B cell (primary cell): ENCODE results near the gene RER1. TPM values are rescaled to one million over a fixed set of nuclear protein-coding genes. Genes with fewer than 3 reads are reported as not detected.

Source experiments
- ATAC-seq: fragments of 200-7000 bp; cut with Tn5 transposase; one replicate; pipeline ENCODE4 v1.10.0; 2021; ENCODE audit warnings: low read depth, mild to moderate bottlenecking, moderate number of reproducible peaks, moderate library complexity
- CTCF ChIA-PET: fragments of 350-600 bp; sonication (Branson Sonifier 250); formaldehyde crosslinking; loops from one replicate; lab custom pipeline; 2021; ENCODE audit warnings: antibody characterized with exemption, inconsistent platforms; lab: Charles Lee
- POLR2A ChIA-PET: fragments of 350-600 bp; sonication (Branson Sonifier 250); formaldehyde crosslinking; loops from one replicate; lab custom pipeline; 2021; ENCODE audit warnings: antibody characterized with exemption; lab: Charles Lee
- DNase-seq: peaks from one replicate; pipeline ENCODE4 v3.0.0; 2013
- H2AFZ ChIP-seq: 2 replicates; pipeline ENCODE4 v1.6.1; 2012; ENCODE audit warnings: mild to moderate bottlenecking, low read depth, low read length; ENCODE audit not compliant: insufficient read depth, poor library complexity, severe bottlenecking
- H3K27ac ChIP-seq, 2 donors: 1 replicate in 1 of 2; 2 replicates in 1 of 2; pipeline ENCODE4 v1.5.1; 2012 to 2013; ENCODE audit warnings: low read length in 2 of 2, mild to moderate bottlenecking in 2 of 2, moderate library complexity in 1 of 2
- H3K27me3 ChIP-seq, 4 experiments: fragments of 200-600 bp in 1 of 4; sonication (generic) in 1 of 4; replicated peaks in 1 of 4; 1 replicate in 2 of 4; 2 replicates in 2 of 4; pipeline versions ENCODE4 v1.6.1 to v1.7.0; 2013 to 2016; ENCODE audit warnings: low read length in 3 of 4, mild to moderate bottlenecking in 2 of 4, mixed read lengths in 1 of 4, moderate library complexity in 1 of 4; ENCODE audit not compliant: insufficient read depth in 4 of 4, control insufficient read depth in 3 of 4; ENCODE audit errors: control extremely low read depth in 1 of 4
- H3K36me3 ChIP-seq, 2 experiments: replicated peaks in 1 of 2; 1 replicate in 1 of 2; 2 replicates in 1 of 2; pipeline versions ENCODE4 v1.6.1 to v1.7.1; 2013; ENCODE audit warnings: low read length in 1 of 2; ENCODE audit not compliant: insufficient read depth in 2 of 2, control insufficient read depth in 1 of 2; ENCODE audit errors: control extremely low read depth in 1 of 2, extremely low read depth in 1 of 2
- H3K4me1 ChIP-seq, 2 donors: fragments of 200-600 bp in 1 of 2; sonication (generic) in 1 of 2; 1 replicate in 1 of 2; 2 replicates in 1 of 2; pipeline versions ENCODE4 v1.5.1 to v1.6.1; 2013 to 2017; ENCODE audit warnings: low read length in 2 of 2; ENCODE audit not compliant: control insufficient read depth in 2 of 2, insufficient read depth in 2 of 2
- H3K4me2 ChIP-seq: replicated peaks from 2 replicates; pipeline ENCODE3; 2012; ENCODE audit warnings: mild to moderate bottlenecking, low read depth, low read length; ENCODE audit not compliant: poor library complexity, severe bottlenecking
- H3K4me3 ChIP-seq, 5 experiments: fragments of 200-600 bp in 1 of 5; sonication (generic) in 1 of 5; 1 replicate in 3 of 5; 2 replicates in 2 of 5; pipeline versions ENCODE4 v1.5.1 to v1.7.0; 2011 to 2016; ENCODE audit warnings: low read length in 4 of 5, mild to moderate bottlenecking in 4 of 5, low read depth in 2 of 5, control low read depth in 1 of 5, moderate library complexity in 1 of 5; ENCODE audit not compliant: insufficient read depth in 1 of 5; ENCODE audit errors: control extremely low read depth in 1 of 5, extremely low read depth in 1 of 5
- H3K79me2 ChIP-seq: fragments of 200-600 bp; sonication (generic); one replicate; pipeline ENCODE4 v1.6.0; 2016; ENCODE audit warnings: low read length; ENCODE audit not compliant: control insufficient read depth, insufficient read depth
- H3K9ac ChIP-seq: fragments of 200-600 bp; sonication (generic); 2 replicates; pipeline ENCODE4 v1.6.1; 2017; ENCODE audit warnings: mild to moderate bottlenecking, low read length, moderate library complexity
- H3K9me3 ChIP-seq, 3 donors: one replicate each; pipeline versions ENCODE4 v1.6.1 to v1.7.1; 2013; ENCODE audit warnings: low read length in 2 of 3; ENCODE audit not compliant: control insufficient read depth in 2 of 3, insufficient read depth in 1 of 3; ENCODE audit errors: control extremely low read depth in 1 of 3
- H4K20me1 ChIP-seq: 2 replicates; pipeline ENCODE4 v1.6.0; 2012; ENCODE audit warnings: mild to moderate bottlenecking, low read length; ENCODE audit not compliant: insufficient read depth, control insufficient read depth, poor library complexity, severe bottlenecking
- H3K27ac Mint-ChIP-seq: one replicate; pipeline ENCODE4 v1.8.0; 2021; ENCODE audit warnings: mixed read lengths
- H3K27me3 Mint-ChIP-seq: one replicate; pipeline ENCODE4 v1.8.0; 2021; ENCODE audit warnings: mixed read lengths
- H3K4me1 Mint-ChIP-seq: one replicate; pipeline ENCODE4 v1.8.0; 2021; ENCODE audit warnings: mixed read lengths
- H3K4me3 Mint-ChIP-seq: one replicate; pipeline ENCODE4 v1.8.0; 2021; ENCODE audit warnings: mixed read lengths
- H3K9me3 Mint-ChIP-seq: one replicate; pipeline ENCODE4 v1.8.0; 2022; ENCODE audit warnings: mixed read lengths; ENCODE audit not compliant: insufficient read depth
- CTCF ChIP-seq: fragments of 200-600 bp; IDR thresholded peaks from one replicate; pipeline ENCODE4 v1.8.0; 2022; ENCODE audit warnings: antibody characterized with exemption, mild to moderate bottlenecking
- EZH2 ChIP-seq: IDR thresholded peaks from 2 replicates; pipeline ENCODE4 v1.6.1; 2012; ENCODE audit warnings: borderline replicate concordance, low read depth, mild to moderate bottlenecking, moderate library complexity, low read length; ENCODE audit not compliant: insufficient read depth, poor library complexity, severe bottlenecking
- WGBS: methylation state at CpG from one replicate; pipeline ENCODE4 v1.1.5; 2013; ENCODE audit warnings: missing lambda C conversion rate; ENCODE audit not compliant: insufficient coverage; 5-methylcytosine and 5-hydroxymethylcytosine counted together
- intact Hi-C: fragments of 100-400 bp; cut with micrococcal nuclease; formaldehyde crosslinking; loops from one replicate; pipeline ENCODE4 v1.10.0; 2022
- polyA minus RNA-seq: library from RNA; depleted of rRNA, polyadenylated mRNA; stranded (reverse); fragments of >200 nt; gene quantifications from 2 replicates; pipeline ENCODE4 v1.2.3, GENCODE V29; 2012
- polyA plus RNA-seq: library from polyadenylated mRNA; depleted of rRNA; stranded (reverse); fragments of >200 nt; gene quantifications from 2 replicates; pipeline ENCODE4 v1.2.3, GENCODE V29; 2012
- total RNA-seq, 2 donors: library from RNA; stranded (reverse); fragments of 120-200 nt in 1 of 2; gene quantifications; 1 replicate in 1 of 2; 2 replicates in 1 of 2; pipeline versions ENCODE4 v1.2.3 to v1.2.4, GENCODE V29; 2013 to 2022

Gene RER1
- total RNA-seq, result 117 and 118 TPM in 2 replicates
- total RNA-seq (2013), result 60.1 TPM
- 78.5 and 90.0 TPM in 2 replicates for polyA plus RNA-seq
- polyA minus RNA-seq, result 27.2 and 33.8 TPM in 2 replicates

DNA sequence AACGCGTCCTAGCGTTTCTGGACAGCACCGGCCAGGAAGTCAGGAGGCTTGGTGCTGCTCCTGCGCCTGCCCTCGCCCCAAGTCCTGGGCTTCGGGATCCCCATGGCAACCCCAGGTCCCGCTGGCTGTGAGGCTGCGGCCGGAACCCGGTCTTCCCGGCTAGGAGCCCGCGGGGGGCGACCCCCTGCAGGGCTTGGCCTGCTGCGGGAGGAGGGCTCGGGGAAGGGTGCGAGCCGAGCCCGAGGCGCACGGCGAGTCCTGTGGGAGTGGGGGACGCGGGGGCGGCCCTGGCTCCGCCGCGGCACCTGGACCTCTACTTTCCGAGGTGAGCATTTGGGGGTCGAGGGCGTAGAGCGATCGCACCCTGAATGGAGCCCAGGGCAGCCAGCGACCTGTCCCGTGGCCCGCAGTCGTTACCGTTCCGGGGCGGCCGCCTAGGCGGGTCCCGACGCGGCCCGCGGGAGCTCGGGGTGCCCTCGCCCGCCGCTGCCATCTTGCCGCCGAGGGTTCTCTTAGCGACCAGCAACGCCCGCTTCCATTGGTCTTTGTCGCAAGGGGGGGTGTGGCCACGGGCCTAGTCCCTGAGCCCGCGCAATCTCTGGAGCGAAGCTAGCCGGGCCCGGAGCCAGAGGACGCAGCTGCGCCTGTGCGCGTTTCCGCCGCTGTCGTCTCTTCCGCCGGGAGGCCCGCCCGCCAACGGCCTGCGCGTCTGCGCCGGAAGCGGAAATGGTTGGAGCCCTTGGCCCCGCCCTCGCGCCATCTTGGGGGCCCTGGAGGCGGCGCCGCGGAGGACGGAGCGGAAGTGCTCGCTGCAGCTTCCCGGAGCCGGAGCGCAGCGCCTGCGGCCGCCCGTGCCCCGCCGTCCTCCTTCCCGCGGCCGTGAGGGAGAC lies at the start of gene RER1, which contains the start of gene MORN1:
RER1 (plus strand) TSS at position 801 of the 890 bp plus-strand sequence. CDS start 3,950 bp downstream, outside the sequence.
MORN1 (minus strand) TSS at position 514 of the 890 bp plus-strand sequence; CDS start at position 493, 21 bp downstream.
- no peak for TF ChIP-seq CTCF
- TF ChIP-seq EZH2, result no peak
- WGBS, result under 1% methylated on average over 103 of the region's 103 CpGs
- ATAC-seq (peak; percentile 94), DNase-seq (peak; percentile 99)
- peaks cover 57% of the 10 kb centered on the region for H3K79me2 ChIP-seq
- intact Hi-C loops, result loop anchor here (1.0 to 2.0 kb wide), 8 partner anchors 21 to 482 kb away; partner anchors contain the start of genes FAAP20, PANK4 and PEX10
- no peaks in the 10 kb centered on the region for H3K27me3 ChIP-seq
- Mint-ChIP-seq H3K9me3 (no peaks in the 10 kb centered on the region), H3K4me3 (peak within 1 kb of the TSS; percentile 92), H3K4me1 (peaks cover 47% of the 10 kb centered on the region), H3K27me3 (no peaks in the 10 kb centered on the region), H3K27ac (peak within 1 kb of the TSS; percentile 88)
- H3K36me3 ChIP-seq, result peaks cover 2 to 31% of the 10 kb centered on the region in 2 experiments
- H2AFZ ChIP-seq, result peak within 1 kb of the TSS; percentile 99
- no peaks in the 10 kb centered on the region for H3K9me3 ChIP-seq
- H3K9ac ChIP-seq, result peak within 1 kb of the TSS; percentile 94
- ChIA-PET POLR2A (interaction anchor here (1.0 to 1.6 kb wide), 15 partner anchors 9 to 202 kb away, joined by 3 to 12 read pairs (median 5); partner anchors contain the start of genes FAAP20, PANK4, PRXL2B and SKI), CTCF (interaction anchor here (0.8 to 3.1 kb wide), 8 partner anchors 9 to 258 kb away, joined by 3 to 27 read pairs (median 3); partner anchors contain the start of genes FAAP20 and PANK4)
- peaks cover 25 to 47% of the 10 kb centered on the region in 2 donors for H3K4me1 ChIP-seq
- peaks cover 42% of the 10 kb centered on the region for H4K20me1 ChIP-seq
- H3K4me3 ChIP-seq, result peak within 1 kb of the TSS; percentile 61 to 92 (median 76)
- H3K4me2 ChIP-seq, result peak within 1 kb of the TSS; percentile 100
- peak within 1 kb of the TSS; percentile 24 to 88 for H3K27ac ChIP-seq
